HCT116 (cell line): ENCODE measurements around the gene MAPK7.

ENCODE experiments used
- ATF3 ChIP-seq: IDR thresholded peaks from 2 replicates; pipeline ENCODE4 v1.6.1; 2012
- JUND ChIP-seq: IDR thresholded peaks from 2 replicates; pipeline ENCODE4 v1.6.1; 2012
- REST ChIP-seq: IDR thresholded peaks from 2 replicates; pipeline ENCODE4 v1.6.1; 2012; ENCODE audit warnings: low read depth
- ZFX ChIP-seq: fragments of 450-650 bp; IDR thresholded peaks from 2 replicates; pipeline ENCODE4 v1.6.1; 2017
- TF ChIP-seq, protein P1 (sequence below), 3 experiments: fragments of 200-600 bp in 1 of 3; sonication (generic) in 1 of 3; IDR thresholded peaks in 2 of 3; conservative IDR thresholded peaks in 1 of 3; 2 replicates each; pipeline ENCODE4 v1.5.1; 2012 to 2017; ENCODE audit warnings: low read depth in 2 of 3, low read length in 2 of 3, antibody characterized with exemption in 1 of 3, borderline replicate concordance in 1 of 3, control low read depth in 1 of 3, mild to moderate bottlenecking in 1 of 3, mixed read lengths in 1 of 3, mixed run types in 1 of 3, moderate library complexity in 1 of 3; ENCODE audit not compliant: insufficient read depth in 1 of 3

- TF ChIP-seq, protein P1, sequence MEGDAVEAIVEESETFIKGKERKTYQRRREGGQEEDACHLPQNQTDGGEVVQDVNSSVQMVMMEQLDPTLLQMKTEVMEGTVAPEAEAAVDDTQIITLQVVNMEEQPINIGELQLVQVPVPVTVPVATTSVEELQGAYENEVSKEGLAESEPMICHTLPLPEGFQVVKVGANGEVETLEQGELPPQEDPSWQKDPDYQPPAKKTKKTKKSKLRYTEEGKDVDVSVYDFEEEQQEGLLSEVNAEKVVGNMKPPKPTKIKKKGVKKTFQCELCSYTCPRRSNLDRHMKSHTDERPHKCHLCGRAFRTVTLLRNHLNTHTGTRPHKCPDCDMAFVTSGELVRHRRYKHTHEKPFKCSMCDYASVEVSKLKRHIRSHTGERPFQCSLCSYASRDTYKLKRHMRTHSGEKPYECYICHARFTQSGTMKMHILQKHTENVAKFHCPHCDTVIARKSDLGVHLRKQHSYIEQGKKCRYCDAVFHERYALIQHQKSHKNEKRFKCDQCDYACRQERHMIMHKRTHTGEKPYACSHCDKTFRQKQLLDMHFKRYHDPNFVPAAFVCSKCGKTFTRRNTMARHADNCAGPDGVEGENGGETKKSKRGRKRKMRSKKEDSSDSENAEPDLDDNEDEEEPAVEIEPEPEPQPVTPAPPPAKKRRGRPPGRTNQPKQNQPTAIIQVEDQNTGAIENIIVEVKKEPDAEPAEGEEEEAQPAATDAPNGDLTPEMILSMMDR (IDR thresholded peaks at IDR 0.05 in 2 of 3, conservative IDR thresholded peaks at IDR 0.05 in 1 of 3; ENCODE audit: borderline replicate concordance in 1 of 3, insufficient read depth in 1 of 3, low read depth in 2 of 3, low read length in 2 of 3) = no peak
- TF ChIP-seq REST = no peak
- no peak for TF ChIP-seq ATF3
- TF ChIP-seq JUND = no peak
- no peak for TF ChIP-seq ZFX
These were observed 14.0 kb downstream of the MAPK7 start for GRCh38 chr17:19392303-19392702.
